HG03095 (cell line): ENCODE results near the gene JAKMIP3.
"Not testable (repeated sequence)": the region's sequence is repeated elsewhere in the genome, so short reads cannot be mapped to it uniquely, and the experiment has no call there.

Source experiments
- ATAC-seq: cut with Tn5 transposase; IDR thresholded peaks from one replicate; pipeline ENCODE4 v1.9.1; 2021; ENCODE audit warnings: moderate library complexity; ENCODE audit not compliant: unreplicated experiment

The JAKMIP3 gene

GRCh38 chr10:132064082-132064755 is 1.5 kb upstream of the JAKMIP3 start:
- no peak for ATAC-seq

GRCh38 chr10:132064771-132065437 is 842 bp upstream of the JAKMIP3 start:
- ATAC-seq: no peak

GRCh38 chr10:132066186-132066585 is 440 bp downstream of the JAKMIP3 start:
- ATAC-seq: no peak

- ATAC-seq: no peak
These were observed 1.1 kb downstream of the JAKMIP3 start for GRCh38 chr10:132066812-132067211.

- ATAC-seq: no peak
These were observed 2.8 kb downstream of the JAKMIP3 start for GRCh38 chr10:132068431-132069121.

GRCh38 chr10:132069122-132069848 is 3.5 kb downstream of the JAKMIP3 start:
- ATAC-seq: no peak

- no peak for ATAC-seq
These were observed 4.1 kb downstream of the JAKMIP3 start for GRCh38 chr10:132069849-132070182.

GRCh38 chr10:132070724-132071123 is 5.0 kb downstream of the JAKMIP3 start:
- ATAC-seq: no peak

GRCh38 chr10:132071667-132072066 is 5.9 kb downstream of the JAKMIP3 start:
- ATAC-seq: no peak

- no peak for ATAC-seq
These were observed 10.3 kb downstream of the JAKMIP3 start for GRCh38 chr10:132075909-132076577.

- no peak for ATAC-seq
These were observed 10.9 kb downstream of the JAKMIP3 start for GRCh38 chr10:132076578-132077081.

GRCh38 chr10:132077091-132077490 is 11.3 kb downstream of the JAKMIP3 start:
- no peak for ATAC-seq

GRCh38 chr10:132078746-132079345 is 13.1 kb downstream of the JAKMIP3 start:
- no peak for ATAC-seq

- not testable (repeated sequence) for ATAC-seq
These were observed 18.6 kb downstream of the JAKMIP3 start for GRCh38 chr10:132084384-132084783.

GRCh38 chr10:132093236-132093635 is 27.5 kb downstream of the JAKMIP3 start:
- ATAC-seq: not testable (repeated sequence)

- ATAC-seq: no peak
These were observed 29.0 kb downstream of the JAKMIP3 start for GRCh38 chr10:132094581-132095234.

- ATAC-seq: no peak
These were observed 29.8 kb downstream of the JAKMIP3 start for GRCh38 chr10:132095403-132096113.

GRCh38 chr10:132096223-132096622 is 30.5 kb downstream of the JAKMIP3 start:
- no peak for ATAC-seq

- ATAC-seq: no peak
These were observed 31.2 kb downstream of the JAKMIP3 start for GRCh38 chr10:132096863-132097478.
